COR-L47 (cell line): ENCODE results near the gene CRYBG1.

Experiments
- DNase-seq: peaks from one replicate; lab custom pipeline; 2025; lab: John Stamatoyannopoulos, UW

CRYBG1 gene

GRCh38 chr6:106599440-106599839, 238.9 kb downstream of the CRYBG1 start:
- DNase-seq: no peak

- DNase-seq: no peak
Observed at GRCh38 chr6:106600329-106600728, 239.8 kb downstream of the CRYBG1 start.

GRCh38 chr6:106608080-106608668, 247.7 kb downstream of the CRYBG1 start:
- peak; percentile 34 for DNase-seq

GRCh38 chr6:106609699-106610098, 249.2 kb downstream of the CRYBG1 start:
- no peak for DNase-seq

GRCh38 chr6:106611030-106611429, 250.5 kb downstream of the CRYBG1 start:
- DNase-seq: no peak

- DNase-seq: no peak
Observed at GRCh38 chr6:106612671-106613416, 252.3 kb downstream of the CRYBG1 start.

GRCh38 chr6:106613590-106613989, 253.1 kb downstream of the CRYBG1 start:
- DNase-seq: no peak

- DNase-seq: no peak
Observed at GRCh38 chr6:106614166-106614565, 253.6 kb downstream of the CRYBG1 start.

GRCh38 chr6:106614592-106615257, 254.2 kb downstream of the CRYBG1 start:
- no peak for DNase-seq

- DNase-seq: no peak
Observed at GRCh38 chr6:106617302-106617701, 256.8 kb downstream of the CRYBG1 start.

- DNase-seq: no peak
Observed at GRCh38 chr6:106617857-106618256, 257.3 kb downstream of the CRYBG1 start.

GRCh38 chr6:106618324-106618723, 257.8 kb downstream of the CRYBG1 start:
- DNase-seq: no peak

GRCh38 chr6:106619223-106619622, 258.7 kb downstream of the CRYBG1 start:
- no peak for DNase-seq

GRCh38 chr6:106620931-106621672, 260.6 kb downstream of the CRYBG1 start:
- no peak for DNase-seq
